Left colon (tissue), 2 donors: ENCODE measurements around the gene AKAP1. TPM values are rescaled to one million over a fixed set of nuclear protein-coding genes. Genes with fewer than 3 reads are reported as not detected.
A peak's percentile ranks its signal among the peaks of the same experiment; 100 is the strongest.

Source experiments
- ATAC-seq: fragments of 200-7000 bp; cut with Tn5 transposase; one replicate; pipeline ENCODE4 v1.9.1; 2020; ENCODE audit warnings: mild to moderate bottlenecking, moderate library complexity
- DNase-seq, 2 donors: peaks; one replicate each; pipeline ENCODE4 v3.0.0-alpha.2; 2020
- intact Hi-C, 2 donors: fragments of 100-400 bp; cut with DNase I in 1 of 2; cut with micrococcal nuclease in 1 of 2; formaldehyde crosslinking; loops; one replicate each; pipeline versions ENCODE4 v1.11.2 to v1.14.0; 2022; cut with DNase I, micrococcal nuclease
- total RNA-seq, 2 donors: library from RNA; stranded (reverse); fragmentation: NEBNext Ultra II Directional; extraction: Animal tissue kit (Norgen Biotek cat#: 25700); gene quantifications; one replicate each; pipeline ENCODE4 v1.2.1, GENCODE V29; 2021
- donor health status: DM: no; HTN: no; CAD: no.
- donor health status: DM: yes; HTN: yes; CAD: no.

Gene AKAP1
- total RNA-seq, 2 donors from 2014 or later: 129 to 145 TPM

DNA sequence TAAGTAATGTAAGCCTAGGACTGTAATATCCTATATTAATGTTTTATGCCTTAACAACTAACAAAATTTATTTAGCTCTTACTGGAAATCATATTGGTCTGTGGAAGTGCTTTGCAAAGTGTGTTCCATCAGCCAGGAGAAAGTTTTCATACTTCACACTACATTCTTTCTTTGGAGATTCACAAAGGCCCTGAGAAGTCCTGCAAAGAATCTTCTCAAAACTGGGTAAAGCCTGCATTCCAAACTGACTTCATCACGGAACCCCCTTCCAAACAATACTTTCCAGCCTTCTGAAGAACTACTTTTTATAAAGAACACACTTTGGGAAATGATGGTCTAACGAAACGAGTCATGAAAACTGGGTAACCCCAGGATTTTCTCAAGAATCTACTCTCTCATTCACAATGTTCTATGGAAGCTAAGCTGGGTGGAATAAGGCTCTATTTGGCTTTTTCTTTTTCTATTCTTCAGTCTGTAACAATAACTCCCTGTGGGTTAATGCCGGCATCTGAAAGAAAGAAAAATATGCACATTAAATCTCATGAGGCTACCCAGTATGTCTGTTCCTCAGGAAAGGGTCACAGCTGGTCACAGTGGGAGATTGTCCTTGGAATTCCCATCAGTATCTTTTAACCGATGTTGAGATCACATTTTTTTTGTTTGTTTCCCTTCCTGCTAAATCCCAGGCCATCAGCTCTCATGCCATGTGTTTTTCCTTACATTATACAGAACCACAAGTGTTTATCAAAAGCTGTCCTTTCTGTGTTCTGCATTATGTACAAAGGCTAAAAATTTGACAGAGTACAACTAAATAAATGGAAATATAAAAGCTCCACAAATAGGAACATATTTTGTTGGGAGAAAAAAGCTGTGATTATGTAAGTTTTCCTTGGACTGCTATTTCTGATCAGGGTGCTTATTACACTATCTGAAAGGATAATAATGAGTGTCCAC, 12.8 kb upstream of the AKAP1 start:
- no peak for DNase-seq
- intact Hi-C loops: no loop called here
- no peak for ATAC-seq

DNA sequence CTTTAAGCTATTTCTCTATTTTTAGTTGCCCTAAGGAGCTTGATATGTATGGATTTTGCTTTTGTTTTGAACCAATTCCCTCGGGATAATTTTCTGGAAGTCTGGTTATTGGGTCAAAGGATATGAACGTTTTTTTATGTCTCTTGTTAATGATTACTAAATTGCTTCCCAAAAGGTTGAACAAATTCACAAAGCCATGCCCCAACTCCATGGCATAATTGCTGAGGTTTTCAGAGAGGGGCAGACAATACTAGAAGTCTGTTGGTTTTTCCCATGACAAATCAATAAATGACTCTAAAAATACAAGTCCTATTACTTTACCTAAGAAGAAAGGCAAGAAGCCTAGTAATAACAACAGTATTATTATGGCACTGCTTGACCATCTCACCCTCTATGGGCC, 11.4 kb upstream of the AKAP1 start:
- DNase-seq: no peak
- intact Hi-C loops: no loop called here
- ATAC-seq: no peak

DNA sequence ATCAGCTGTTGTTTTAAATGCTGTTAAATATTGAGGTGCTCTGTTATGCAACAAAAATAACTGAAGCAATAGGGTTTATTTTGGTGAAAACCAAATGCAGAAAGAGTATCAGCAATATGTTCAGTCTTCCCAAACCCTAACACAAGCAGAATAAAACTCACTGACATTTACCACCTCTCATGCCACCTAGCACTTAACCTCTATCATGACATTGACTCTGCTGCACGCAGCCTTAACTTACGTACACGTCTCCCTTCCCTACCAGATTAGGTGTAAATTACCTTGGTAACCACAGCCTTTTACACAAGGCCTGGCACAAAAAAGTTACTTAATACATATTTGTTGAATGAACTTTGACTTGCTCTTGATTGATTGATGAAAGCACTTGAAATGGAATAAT, 9.9 kb upstream of the AKAP1 start:
- intact Hi-C loops: no loop called here

DNA sequence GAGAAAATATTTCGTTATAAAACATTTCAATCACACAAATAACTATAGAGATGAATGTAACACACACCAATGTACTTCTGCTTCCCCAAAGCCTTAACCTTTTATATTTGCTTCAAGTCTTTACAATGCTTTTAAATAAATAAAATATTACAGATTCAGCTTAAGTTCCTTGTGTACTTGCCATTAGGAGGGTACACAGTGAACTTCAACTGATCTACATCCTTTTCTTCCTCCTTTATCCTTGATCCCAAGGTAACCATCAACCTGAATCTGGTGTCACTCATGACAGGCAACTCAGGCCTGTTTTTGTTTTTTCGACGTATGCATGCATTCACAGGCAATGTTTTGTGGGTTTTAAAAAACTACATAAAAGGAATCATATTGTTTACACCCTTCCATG, 9.3 kb upstream of the AKAP1 start:
- no peak for DNase-seq
- intact Hi-C loops: no loop called here
- no peak for ATAC-seq

More for the DNA sequence above, 9.9 kb upstream of the AKAP1 start:
- DNase-seq: no peak
- ATAC-seq: no peak

DNA sequence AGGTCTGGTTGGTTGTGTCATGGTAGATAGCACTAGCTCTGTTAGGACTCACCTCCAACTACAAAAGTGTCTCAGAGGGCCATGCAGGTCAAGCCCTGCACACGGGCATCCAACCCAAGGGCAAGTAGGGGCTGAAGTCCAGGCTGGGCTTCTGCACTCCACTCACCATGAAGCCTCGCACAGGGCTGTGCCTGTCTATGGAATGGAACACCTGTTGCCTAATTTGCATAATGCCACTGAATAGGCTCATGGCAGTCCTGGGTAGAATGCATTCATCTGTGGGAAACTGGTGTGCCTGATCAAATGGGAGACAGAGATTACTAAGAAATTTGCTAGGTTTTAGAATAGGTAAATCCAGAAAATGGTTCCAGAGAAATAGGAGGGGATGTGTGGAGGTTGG, 8.0 kb upstream of the AKAP1 start:
- intact Hi-C loops: no loop called here
- DNase-seq (no peak), ATAC-seq (peak; percentile 55)

DNA sequence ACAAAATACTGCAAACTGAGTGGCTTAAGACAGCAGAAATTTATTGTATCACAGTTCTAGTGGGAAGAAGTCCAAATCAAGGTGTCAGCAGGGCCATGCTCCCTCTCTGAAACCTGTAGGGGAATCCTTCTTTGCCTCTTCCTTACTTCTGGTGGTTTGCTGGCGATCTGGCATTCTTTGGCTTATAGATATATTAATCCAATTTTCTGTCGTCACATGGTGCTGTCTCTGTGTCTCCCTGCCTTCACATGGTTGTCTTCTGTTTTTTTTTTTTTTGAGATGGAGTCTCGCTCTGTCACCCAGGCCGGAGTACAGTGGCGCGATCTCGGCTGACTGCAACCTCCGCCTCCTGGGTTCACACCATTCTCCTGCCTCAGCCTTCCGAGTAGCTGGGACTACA, 6.8 kb upstream of the AKAP1 start:
- DNase-seq (no peak), ATAC-seq (no peak)
- intact Hi-C loops: no loop called here

DNA sequence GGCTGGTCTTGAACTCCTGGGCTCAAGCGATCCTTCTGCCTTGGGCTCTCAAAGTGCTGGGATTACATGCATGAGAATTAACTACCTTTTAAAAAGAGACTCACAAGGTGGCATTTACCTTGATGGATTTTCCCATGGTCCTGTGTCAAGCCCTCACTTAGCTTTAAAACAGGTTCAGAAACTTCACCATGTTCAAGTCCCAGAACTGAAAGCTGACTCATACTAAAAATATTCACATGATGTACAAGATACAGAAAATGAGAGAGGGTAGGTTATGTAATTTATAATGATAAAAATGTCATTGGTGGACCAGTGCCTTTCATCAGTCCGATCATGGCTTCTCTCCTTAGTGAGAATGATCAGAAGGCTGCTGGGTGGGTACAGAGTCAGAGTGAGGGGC, 4.3 kb upstream of the AKAP1 start:
- ATAC-seq (no peak), DNase-seq (no peak)
- intact Hi-C loops: no loop called here

DNA sequence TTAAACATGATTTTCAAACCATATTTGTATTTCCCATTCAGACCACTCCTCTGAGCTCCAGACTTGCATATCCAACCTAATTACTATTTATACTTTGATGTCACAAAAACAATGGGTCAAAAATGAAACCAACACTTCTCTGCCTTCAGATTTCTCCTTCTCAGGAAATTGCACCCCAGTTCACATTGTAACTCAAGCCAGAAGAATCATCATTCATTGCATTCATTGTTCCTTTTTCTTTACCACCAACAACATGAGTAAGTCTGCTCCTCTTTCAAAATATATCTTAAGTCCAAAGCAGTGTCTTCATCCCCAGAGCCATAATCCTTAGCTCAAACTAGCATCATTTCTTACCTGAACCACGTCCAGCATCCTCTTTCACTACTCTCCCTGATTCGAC, 2.6 kb upstream of the AKAP1 start:
- no peak for DNase-seq
- ATAC-seq: no peak
- intact Hi-C loops: no loop called here

DNA sequence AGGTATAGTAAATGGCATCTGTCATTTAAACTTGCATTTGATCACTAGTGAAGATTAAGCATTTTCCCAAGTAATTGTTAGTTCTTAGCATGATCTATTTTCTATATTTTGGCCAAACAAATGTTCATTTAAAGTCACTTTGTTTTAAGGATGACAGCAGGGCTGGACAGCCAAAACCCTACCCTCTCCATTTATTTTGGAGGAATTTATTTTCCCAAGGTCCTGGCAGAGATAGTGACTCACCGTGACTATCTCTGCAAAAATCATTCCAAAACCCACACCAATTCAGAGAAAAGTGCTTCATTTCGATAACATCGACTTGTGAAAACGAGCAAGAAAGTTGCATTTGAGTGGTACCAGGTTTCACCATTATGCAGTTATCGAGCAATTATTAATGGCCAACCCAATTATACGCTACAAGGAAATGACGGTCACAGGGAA, 665 bp upstream of the AKAP1 start:
- intact Hi-C loops: no loop called here
- DNase-seq (no peak), ATAC-seq (no peak)

DNA sequence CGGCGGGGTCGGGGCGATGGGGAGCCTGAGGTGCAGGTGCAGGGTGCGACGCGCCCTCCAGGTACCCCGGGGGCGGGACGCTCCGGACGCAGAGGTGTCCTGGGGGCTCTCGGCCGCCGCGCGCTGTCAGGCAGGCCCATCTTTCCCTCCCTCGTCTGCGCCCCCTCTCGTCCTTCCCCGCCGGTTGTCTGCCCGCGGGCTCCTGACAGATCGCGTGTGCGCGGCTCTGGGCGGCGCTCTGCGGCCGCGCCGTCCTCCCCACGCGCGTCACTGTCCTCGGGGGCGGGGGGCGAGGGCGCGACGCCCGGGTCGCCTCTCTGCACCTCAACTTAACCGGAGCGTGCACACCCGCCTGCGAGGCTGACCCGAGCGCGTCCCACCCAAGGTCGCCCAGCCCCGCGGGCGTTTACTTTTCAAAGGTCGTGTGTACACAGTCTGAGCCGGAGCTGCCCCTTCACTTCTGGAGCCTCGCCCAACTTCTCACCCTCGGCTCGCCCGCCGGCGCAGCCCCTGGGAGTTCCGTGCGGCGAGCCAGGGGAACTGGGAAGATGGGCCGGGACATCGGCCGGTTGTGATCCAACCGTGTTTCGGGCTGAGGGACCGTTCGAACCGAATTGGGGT, 512 bp downstream of the AKAP1 start:
- DNase-seq (peak; percentile 89 to 90), ATAC-seq (peak; percentile 69)
- intact Hi-C loops: no loop called here

DNA sequence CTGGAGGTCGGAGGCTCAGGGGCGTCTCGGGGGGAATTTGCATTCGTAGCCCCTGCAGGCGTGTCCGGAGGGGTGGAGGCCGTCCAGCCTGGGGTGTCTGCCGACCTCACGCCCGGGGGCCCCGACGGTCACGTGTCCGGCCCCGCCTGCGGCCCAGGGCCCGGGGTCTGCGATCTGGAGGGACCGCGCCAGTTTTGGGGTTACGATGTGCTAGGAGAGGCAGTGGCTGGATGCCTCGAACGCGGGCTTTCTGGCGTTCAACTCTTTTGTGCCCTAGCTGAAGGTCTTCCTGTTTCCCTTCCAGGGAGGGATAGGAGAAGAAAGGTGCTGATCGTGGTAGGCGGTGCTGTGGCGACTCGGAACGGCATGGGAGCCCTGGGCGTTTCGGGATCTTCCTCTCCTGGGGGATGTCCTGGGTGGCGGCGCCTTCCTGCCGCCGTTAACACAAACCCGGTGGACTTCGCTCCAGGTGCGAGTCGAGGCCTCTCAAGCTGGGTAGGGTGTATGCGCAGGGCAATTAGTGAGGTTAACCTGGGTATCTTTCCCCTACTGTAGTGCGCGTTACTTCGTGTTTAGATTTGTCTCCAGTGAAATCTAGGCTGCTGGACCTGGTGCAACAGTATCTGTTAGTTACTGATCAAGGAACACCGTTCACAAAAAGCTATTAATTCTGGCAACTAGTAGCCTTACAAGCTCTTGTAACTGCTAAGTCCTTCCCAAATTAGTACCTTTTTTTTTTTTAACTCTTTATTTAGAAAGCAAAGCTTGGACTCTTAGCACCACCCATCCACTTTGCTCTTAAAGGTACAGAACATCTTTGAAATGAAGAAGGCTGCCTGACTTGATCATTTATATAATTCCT, 1.3 kb downstream of the AKAP1 start:
- DNase-seq (peak; percentile 86 to 87), ATAC-seq (peak; percentile 65)
- intact Hi-C loops: no loop called here

DNA sequence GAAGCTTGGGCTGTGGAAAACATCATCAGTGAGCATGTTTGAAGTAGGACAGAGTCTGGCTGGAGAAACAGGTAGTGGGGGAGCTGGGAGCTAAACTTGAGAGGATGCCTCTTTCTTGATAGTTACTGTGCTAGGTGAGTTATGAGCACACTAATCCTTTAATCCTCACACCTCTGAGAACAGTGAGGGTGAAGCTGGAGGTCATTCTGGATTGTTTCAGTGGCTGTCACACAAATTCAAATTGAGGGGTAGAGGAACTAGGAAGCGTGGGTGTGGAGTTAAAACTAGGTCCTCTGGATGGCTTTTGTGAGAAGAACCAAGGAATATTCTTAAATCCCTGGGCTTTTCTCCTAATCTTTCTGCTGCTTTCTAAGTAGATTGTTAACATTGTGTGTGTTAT, 3.3 kb downstream of the AKAP1 start:
- intact Hi-C loops: no loop called here
- no peak for ATAC-seq
- no peak for DNase-seq

DNA sequence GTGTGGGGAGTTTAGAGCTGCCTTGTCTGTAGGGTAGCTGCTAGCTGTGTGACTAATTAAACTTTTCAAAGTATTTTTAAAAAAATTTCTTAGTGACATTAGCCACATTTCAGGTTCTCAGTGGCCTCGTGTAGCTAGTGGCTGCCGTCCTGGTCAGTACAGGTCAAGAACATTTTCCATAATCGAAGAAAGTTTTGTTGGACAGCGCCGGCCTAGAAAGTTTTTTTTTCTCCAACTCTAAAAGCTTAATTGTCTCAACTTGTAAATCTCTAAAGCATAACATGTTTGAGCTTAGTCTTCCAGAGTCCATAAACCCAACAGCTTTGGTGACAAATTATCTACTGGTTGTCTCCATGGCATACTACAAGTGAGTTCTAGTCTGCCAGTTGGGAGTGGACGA, 4.3 kb downstream of the AKAP1 start:
- ATAC-seq (no peak), DNase-seq (no peak)
- intact Hi-C loops: no loop called here

DNA sequence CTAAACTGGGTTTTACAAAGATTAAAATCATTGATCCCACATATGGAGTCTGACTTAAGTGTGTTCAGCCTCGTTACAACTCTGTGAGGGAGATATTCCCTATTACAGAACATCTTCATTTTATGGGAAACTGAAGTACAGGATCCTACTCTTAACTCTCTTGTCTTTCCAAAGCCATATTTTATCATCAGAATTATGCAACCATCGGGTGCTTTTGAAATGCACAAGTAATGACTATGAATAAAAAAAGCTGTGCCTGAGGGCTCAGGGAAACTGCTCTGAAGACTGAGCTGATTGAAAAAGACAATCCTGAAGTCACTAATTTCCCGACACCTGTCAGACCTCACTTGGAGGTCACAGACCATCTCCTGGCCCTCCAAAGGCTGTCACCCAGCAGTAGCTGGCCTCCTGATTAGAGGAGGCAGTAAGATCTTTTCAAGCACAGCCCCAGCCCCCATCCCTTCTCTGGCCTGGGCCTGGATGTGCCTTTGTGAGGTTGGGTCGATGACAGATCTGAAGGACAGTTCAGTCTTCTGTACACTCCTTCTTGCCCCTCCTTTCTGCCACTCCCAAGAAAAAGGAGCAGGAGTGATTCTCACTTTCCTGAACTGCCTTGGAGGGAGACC, 5.6 kb downstream of the AKAP1 start:
- intact Hi-C loops: no loop called here
- no peak for DNase-seq
- no peak for ATAC-seq

DNA sequence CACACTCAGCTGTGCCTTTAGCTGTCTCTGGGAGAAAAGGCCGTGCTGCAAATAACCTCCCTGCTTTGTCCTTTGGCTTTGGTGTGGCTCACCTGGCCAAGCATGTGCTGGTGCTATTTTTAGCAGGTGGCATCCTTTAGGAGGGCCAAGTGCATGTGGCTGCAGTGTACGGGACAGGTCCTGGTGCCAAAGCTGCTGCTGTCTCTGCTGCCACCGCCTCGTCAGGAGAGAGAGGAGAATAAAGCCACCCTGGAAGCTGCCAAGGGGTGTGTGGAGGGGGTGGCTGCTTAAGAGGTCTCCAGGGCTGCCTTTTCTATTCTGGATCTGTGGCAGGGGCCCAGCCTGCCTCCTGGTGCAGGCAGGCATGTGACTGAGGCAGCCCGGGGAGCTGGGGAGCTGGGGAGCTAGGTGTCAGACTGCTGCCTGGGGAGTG, 6.2 kb downstream of the AKAP1 start:
- ATAC-seq: peak; percentile 27
- intact Hi-C loops: no loop called here
- DNase-seq: peak in 1 of 2 donors; percentile 62

DNA sequence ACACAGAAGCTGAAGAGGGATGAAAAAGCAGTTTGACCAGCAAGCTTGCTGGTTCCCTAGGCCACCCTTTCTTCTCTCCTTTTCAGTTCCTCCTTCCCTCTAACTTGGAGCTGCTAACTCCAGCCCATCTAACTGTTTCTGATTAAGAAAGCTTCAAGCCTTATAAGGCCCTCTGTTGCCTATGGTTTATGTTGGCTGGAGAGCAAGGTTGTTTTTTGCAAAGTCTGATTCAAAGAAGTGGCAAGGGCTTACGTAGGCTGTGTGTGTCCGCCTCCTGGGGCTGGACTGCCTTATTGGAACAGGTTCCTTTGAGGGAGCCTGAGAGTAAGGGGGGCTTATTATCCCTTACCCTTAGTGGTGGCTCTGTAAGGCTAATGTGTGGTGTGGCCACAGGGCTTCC, 7.1 kb downstream of the AKAP1 start:
- intact Hi-C loops: no loop called here
- ATAC-seq (no peak), DNase-seq (peak in 1 of 2 donors; percentile 58)

DNA sequence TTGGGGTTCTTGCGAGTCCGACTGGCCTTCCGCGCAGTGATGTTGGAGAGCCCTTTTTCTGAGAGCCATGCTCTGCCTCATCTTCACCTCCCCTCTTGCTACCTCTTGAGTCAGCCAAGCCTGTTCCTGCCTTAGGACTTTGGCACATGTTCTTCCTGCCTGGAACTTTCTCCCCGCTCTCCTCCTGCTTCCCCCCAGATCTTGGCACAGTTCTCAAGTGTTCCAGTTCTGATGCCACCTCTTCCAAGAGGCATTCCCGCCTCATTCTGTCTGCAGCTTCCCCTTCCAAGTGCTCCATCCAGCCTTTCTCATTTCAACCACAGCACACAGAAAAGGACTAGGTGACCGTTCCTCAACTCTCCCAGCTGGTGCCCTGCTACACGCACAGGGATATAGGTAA, 7.7 kb downstream of the AKAP1 start:
- intact Hi-C loops: no loop called here

DNA sequence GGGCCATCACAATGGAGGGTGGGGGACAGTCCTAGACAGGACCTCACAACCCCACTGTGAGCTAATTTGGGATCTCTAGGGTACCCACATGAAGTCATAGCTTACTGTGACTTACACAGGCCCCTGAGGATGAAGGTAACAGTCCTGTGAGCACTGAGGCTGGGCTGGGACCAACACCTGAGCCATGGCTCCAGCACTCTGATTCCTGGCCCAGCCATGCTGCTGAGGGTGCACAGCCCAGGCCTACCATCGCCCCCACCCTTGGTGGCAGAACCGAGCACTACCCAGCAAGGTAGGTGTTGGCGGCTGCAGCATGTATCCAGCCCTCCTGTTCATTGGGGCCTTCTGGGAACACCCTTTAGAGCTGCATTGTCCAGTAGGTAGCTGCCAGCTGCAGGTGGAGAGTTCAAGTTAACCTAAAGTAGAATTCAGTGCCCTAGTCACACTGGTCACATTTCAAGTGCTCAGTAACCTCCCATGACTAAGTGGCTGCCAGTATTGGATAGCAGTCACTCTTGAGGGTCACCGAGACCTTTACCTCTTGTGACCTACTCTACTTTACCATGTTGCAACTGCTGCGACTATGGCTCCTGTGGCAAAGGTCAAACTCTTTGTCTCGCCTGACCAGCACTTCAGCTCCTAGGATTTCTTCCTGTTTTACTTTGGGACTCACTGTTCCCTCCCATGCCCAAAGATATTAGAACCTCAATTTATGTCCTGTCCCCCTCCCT, 11.6 kb downstream of the AKAP1 start:
- intact Hi-C loops: no loop called here
- no peak for DNase-seq
- ATAC-seq: peak; percentile 58

More for the DNA sequence above, 7.7 kb downstream of the AKAP1 start:
- DNase-seq: peak in 1 of 2 donors; percentile 72
- no peak for ATAC-seq
